Measurements from ENCODE around the gene FAM227B. TPM values are rescaled to one million over a fixed set of nuclear protein-coding genes. Genes with fewer than 3 reads are reported as not detected.
A peak's percentile ranks its signal among the peaks of the same experiment; 100 is the strongest.

FAM227B gene
- total and polyA plus RNA-seq, 2 experiments from 2014 or later, result 10.4 to 23.6 TPM

- H3K36me3 ChIP-seq, result no peaks in the 10 kb centered on the region
- H3K9me3 ChIP-seq (ENCODE audit: low read depth), result no peaks in the 10 kb centered on the region
- DNase-seq (ENCODE audit: low read depth in 1 of 2, low spot score in 1 of 2), result peak; percentile 17 to 69
- no peak for TF ChIP-seq CTCF (IDR thresholded peaks at IDR 0.05; ENCODE audit: low read depth, low read length)
- peak overlapping the region; percentile 15 for H3K4me3 ChIP-seq
- H3K27ac ChIP-seq, result peak overlapping the region; percentile 28
- peaks cover 42% of the 10 kb centered on the region for H3K4me1 ChIP-seq (ENCODE audit: low read depth)
- no peaks in the 10 kb centered on the region for H3K27me3 ChIP-seq
Measured at GRCh38 chr15:49423901-49424550, 196.6 kb downstream of the FAM227B start.

- Histone ChIP-seq H3K27me3 (no peaks in the 10 kb centered on the region), H3K4me1 (ENCODE audit: low read depth) (peaks cover 32% of the 10 kb centered on the region), H3K27ac (peak within 1 kb of the TSS; percentile 73), H3K4me3 (peak within 1 kb of the TSS; percentile 15), H3K36me3 (no peaks in the 10 kb centered on the region), H3K9me3 (ENCODE audit: low read depth) (no peaks in the 10 kb centered on the region)
- peak; percentile 36 for TF ChIP-seq CTCF (IDR thresholded peaks at IDR 0.05; ENCODE audit: low read depth, low read length)
- DNase-seq (ENCODE audit: low read depth in 1 of 2, low spot score in 1 of 2), result peak; percentile 14 to 88
Measured at GRCh38 chr15:49423021-49423420, 197.6 kb downstream of the FAM227B start, which contains the start of gene FGF7. TSS of gene FGF7 (plus strand) at chr15:49423242. CDS start at chr15:49424298, 1,056 bp downstream.

GRCh38 chr15:49421991-49422390, 198.6 kb downstream of the FAM227B start:
- H3K4me3 ChIP-seq, result no peak overlapping the region
- peak; percentile 49 to 80 for DNase-seq (ENCODE audit: low read depth in 1 of 2, low spot score in 1 of 2)
- no peak overlapping the region for H3K27ac ChIP-seq

GRCh38 chr15:49418811-49419210, 201.8 kb downstream of the FAM227B start:
- H3K9me3 ChIP-seq (ENCODE audit: low read depth), result no peaks in the 10 kb centered on the region
- TF ChIP-seq CTCF (IDR thresholded peaks at IDR 0.05; ENCODE audit: low read depth, low read length), result no peak
- no peak overlapping the region for H3K4me3 ChIP-seq
- no peak overlapping the region for H3K27ac ChIP-seq
- no peaks in the 10 kb centered on the region for H3K27me3 ChIP-seq
- H3K4me1 ChIP-seq (ENCODE audit: low read depth), result peaks cover 12% of the 10 kb centered on the region
- H3K36me3 ChIP-seq, result no peaks in the 10 kb centered on the region
- no peak for DNase-seq (ENCODE audit: low read depth in 1 of 2, low spot score in 1 of 2)

More at GRCh38 chr15:49421991-49422390, 198.6 kb downstream of the FAM227B start:
- H3K9me3 ChIP-seq (ENCODE audit: low read depth), result no peaks in the 10 kb centered on the region
- H3K27me3 ChIP-seq, result no peaks in the 10 kb centered on the region
- H3K4me1 ChIP-seq (ENCODE audit: low read depth), result peaks cover 22% of the 10 kb centered on the region
- TF ChIP-seq CTCF (IDR thresholded peaks at IDR 0.05; ENCODE audit: low read depth, low read length), result peak; percentile 71
- no peaks in the 10 kb centered on the region for H3K36me3 ChIP-seq

- Histone ChIP-seq H3K4me3 (no peak overlapping the region), H3K27me3 (no peaks in the 10 kb centered on the region), H3K4me1 (ENCODE audit: low read depth) (no peaks in the 10 kb centered on the region), H3K36me3 (no peaks in the 10 kb centered on the region), H3K9me3 (ENCODE audit: low read depth) (no peaks in the 10 kb centered on the region), H3K27ac (no peak overlapping the region)
- no peak for TF ChIP-seq CTCF (IDR thresholded peaks at IDR 0.05; ENCODE audit: low read depth, low read length)
- peak in 1 of 2 donors; percentile 77 for DNase-seq (ENCODE audit: low read depth in 1 of 2, low spot score in 1 of 2)
Measured at GRCh38 chr15:49415638-49416037, 205.0 kb downstream of the FAM227B start.
